GM18502 (cell line): ENCODE results near the gene MAST4.

Experiments
- ATAC-seq: cut with Tn5 transposase; IDR thresholded peaks from one replicate; pipeline ENCODE4 v1.9.1; 2021; ENCODE audit warnings: mild to moderate bottlenecking; ENCODE audit not compliant: unreplicated experiment, poor library complexity

The MAST4 gene

DNA sequence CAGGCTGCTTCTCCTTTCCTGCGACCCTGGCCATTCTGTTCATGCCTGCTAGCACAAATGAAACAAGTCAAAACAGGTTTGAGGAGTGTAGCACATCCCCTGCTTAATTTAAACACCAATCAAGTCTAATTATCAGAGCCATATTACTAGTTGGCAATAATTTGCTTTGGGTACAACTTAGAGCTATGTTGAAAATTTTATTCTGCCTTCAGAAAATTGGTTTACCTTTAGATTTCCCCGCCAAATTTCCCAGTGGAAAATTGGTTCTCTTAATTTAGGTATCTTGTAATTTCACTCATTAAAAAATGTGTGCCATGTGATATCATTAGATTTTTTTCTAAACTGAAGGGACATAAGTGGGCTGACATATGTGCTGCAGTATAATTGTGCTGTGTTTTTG lies 265.8 kb downstream of the MAST4 start:
- no peak for ATAC-seq

DNA sequence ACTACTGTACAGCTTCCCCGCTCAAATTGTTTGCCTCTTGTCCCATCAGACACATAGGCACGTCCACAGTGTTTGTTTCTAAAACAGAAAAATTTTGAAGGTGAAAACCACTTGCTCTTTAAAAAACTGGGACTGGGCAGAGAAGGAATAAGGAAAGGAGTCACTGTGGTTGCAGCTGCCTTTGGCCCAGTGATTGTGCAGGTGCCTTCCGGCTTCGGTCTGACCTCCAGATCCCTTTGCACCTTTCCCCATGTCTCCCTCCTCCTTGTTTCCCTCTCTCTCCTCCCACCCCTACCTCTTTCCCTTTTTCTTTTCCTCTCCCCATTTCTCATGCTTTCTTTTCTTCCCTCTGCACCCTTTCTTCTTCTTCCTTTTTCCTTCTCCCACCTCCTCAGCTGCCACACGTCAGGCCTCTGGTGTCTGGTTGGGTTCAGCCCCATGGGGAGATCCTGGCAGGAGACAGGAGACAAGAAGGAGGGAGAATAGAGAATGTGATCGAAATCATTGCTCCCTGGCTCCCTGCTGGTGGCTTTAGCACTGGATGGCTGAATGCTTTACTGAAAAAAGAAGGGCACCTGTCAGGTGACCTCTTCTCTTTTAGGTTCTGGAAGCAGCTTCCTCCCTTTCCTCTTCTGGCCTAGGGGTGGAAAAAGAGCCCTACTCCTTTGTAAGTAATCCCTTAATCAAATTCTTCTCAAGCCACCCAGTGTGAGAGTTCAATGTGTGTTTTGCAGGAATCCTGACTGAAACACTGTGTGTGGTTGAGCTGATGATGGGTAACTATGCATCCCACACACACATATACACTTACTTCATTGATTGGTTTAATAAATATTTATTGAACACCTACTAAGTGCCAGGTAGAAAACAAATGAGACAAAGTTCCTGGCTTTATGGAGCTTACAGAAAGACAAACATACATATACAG lies 267.3 kb downstream of the MAST4 start:
- ATAC-seq: no peak

DNA sequence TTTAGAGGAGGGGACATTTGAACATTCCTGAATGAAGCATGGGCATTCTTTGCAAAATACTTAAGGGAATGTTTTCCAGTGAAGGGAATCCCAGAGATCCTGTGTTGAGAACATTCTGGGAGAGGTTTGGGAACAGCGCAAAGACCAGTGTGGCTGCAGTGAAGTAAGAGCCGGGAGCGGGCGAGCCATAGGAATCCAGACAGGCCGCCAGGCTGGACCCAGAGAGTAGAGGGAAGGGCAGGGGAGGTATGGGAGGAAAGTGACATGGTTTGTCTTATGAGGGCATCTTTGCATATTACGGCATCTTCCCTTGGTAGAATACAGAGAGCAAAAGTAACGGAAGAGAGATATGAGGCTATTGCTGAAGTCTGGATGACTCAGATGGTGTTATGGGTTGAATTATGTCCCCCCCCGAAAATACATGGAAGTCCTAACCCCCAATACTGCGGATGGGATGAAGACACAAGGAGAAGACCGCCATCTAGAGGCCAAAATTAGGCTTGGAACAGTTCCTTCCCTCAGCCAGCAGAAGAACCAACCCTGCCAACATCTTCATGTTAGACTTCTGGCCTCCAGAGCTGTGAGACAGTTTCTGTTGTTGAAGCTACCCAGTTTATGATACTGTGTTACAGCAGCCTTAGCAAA lies 268.2 kb downstream of the MAST4 start:
- no peak for ATAC-seq

DNA sequence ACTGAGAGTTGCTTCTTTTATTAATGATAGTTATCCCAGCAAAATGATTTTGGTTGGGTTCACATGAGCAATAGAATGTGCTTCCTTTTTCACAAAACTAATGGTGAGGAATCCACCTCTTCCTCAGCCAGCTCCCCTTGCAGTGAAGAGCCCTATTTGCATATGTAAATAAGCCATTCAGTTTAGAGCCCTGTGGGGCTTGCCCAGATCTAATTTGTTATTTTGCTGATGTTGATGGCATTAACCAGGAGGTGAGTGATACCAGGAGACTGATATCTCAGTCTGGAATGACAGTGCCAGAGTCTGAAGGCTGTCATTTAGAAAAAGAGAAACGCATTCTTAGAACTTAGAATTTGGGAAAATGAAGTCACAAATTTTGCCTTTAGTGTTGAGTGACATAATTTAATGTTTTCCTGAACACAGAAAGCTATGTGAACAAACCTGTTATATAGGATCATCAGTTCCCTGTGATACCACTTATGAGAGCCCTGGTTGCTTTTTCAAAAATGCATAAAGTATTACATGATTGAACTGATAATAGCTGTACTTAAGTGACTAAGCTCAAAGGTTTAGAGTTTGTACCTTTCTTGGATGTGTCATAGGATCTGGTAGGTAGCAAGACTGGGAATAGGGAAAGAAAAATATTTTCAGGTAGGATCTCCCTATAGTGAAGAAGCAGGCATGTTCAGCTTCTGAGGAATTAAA lies 271.6 kb downstream of the MAST4 start:
- ATAC-seq: no peak

DNA sequence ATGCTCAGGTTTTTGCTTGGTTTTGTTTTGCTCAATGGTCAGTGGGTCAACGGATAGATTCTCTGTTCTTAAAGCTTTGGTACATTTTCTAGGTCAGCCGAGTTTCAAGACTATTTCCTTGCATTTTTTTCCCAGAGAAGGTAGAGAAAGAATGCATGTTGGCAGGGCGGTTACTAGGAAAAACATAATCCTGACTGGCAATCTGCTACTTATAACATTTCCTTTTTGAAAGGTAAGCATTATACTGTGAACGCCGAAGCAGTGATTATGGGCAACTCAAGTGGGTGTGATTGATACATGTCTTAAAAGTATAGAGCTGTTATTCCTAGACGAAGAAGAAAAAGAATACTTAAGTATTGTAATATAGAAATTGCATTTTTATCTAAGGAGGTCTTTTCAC lies 273.2 kb downstream of the MAST4 start:
- ATAC-seq: no peak

DNA sequence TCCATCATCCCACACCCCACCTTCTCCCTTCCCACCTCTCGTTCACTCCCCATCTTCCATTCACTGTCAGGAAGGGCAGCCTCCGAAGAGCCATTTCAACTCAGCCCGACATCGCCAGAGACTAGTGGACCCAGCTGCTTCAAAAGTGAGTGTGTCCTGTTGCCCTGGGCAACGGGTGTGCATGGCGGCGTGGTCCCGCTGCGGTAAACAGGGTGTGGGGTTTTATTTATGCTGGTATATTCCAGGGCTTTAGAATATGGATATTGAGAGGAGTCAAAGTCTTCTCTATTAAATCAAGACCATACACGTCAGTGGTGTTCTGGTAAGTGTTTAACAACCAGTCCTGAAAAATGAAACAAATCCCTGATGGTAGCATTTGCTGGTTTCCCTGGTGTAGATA lies 274.5 kb downstream of the MAST4 start:
- ATAC-seq: no peak

DNA sequence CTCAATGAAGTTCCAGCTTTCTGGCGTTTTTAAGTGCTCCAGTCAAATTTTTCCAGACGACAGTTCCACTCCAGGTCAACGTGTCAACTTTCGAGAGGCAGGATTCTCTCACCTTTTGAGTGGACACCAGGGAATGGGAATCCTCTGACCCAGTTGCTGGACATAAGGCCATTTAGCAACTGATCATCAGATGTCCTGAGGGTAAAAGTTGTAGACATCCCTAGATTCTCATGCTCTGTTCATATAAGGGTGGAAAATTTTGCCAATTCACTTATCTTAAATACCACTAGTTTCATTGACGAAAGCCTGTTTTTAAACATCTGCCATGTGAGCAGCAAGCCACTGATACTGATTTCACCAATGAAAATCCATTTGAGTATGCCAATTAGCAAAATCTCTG lies 275.5 kb downstream of the MAST4 start:
- ATAC-seq: no peak

DNA sequence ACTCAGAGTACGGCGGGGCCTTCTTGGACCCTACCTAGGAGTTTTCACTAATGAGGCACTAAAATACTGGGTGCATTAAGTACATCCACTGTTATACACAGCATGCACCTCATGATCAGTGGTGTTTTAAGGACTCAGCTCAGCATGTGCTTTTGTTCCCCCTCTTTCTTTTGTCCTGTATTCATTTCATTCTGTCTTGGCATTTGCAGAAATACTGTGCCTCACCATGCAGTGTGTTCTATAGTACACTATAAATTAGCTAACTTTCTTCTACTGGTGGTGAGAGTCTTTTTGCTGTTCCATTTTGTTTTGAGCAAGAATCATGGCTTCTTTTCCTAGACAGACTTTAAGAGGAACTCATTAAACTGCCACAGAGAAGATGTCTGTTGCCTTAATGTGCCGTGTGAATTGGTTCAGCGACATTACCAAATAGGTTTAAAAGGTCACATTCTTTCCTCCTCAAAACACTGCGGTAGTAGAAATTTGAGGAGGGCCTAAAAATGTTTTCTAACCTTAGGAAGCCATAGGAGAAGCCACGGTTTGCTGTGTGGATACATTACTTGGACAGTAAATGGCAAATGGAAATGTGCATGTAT lies 276.6 kb downstream of the MAST4 start:
- no peak for ATAC-seq

DNA sequence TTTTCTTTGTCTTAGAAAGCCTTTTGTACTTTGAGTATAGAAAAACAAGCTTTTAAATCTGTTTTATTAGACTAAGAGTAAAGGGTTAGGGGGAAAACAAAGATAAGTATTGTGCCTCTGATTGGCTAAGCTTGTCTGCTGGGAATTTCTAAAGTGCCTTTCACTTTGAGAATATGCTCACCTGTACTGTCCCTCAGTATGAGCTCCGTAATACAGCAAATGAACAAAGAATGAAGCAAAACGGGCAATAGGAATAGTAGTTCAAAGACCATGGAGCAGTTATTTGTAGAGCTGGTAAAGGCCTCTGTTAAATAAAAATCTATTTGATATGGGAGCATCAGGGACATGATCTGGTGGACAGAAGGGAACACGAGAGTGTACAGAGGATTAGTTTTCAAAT lies 277.8 kb downstream of the MAST4 start:
- no peak for ATAC-seq

DNA sequence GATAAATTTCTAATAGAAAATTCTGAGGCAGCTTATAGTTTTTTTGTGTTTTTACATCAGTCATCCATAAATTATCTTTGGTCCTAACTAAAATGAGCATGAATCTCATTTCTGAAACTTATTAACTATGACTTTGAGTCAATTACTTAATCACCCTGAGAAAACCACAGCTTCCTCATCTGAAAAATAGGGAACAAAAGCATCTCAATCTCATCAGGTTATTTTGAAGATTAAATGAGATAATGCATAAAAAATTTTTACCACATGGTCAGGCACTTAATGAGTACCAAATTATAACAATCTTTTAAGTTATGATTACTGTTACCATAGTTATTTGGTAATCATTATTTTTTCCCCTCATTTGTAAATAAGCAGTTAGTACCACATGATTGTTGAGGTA lies 279.1 kb downstream of the MAST4 start:
- ATAC-seq: no peak

DNA sequence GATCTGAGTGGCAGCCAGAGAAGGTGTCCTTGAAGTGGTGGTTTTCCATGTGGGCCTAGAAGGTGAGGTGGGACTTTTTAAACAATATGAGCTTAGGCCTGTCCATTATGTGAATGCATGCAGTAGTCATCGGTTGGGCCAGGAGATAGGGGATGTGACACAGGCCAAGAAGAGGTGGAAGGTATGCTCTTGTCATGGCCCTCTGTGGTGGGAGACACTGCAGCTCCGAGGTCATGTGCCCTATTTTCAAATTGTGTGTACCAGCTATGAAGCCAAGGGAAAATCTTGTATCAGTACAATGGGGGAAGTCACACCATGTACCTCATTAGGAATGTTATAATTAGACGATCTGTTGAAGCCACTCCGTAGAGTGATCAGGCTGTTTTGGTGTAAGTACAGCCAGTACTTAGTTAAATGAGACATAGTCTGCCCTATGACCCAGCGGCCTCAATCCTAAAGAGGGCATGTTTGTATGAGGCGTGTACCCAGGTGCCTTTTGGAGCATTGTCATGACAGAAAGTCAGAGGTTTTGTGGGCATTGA lies 280.1 kb downstream of the MAST4 start:
- no peak for ATAC-seq

DNA sequence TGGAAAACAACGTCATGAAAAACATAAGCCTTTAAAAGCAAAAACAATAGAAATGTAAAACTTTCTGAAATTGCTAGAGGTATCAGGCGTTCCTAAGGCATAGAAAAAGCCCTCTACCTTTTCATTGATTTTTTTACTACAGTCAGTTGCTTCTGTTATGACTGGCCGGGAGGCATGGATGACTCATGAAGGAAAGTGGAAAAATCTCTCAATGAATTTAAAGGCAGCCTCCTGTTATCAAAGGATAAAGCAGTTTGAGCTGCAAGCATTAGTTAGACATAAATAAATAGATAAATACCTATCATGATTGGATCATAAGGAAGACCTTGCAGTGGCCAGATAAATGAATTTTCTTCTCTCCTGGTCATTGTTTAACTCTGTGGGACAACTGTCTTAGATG lies 281.6 kb downstream of the MAST4 start:
- no peak for ATAC-seq

DNA sequence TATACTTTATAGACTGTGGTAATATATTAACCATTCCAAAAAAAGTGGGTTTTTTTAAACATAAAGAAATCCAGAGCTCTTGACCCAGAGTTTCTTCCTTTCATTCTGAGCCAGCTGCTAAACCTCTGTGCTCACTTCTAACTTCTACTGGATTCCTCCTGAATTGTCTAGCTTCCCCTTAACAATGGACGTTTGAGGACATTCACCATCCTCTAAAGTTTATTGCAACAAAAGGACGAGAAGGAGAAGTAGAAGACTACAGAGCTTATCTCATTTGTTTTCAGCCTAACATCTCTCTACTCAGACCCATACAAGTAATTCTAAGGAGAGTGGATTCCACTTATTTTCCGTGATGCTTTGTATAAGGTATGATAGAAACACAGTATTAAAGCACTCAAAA lies 284.2 kb downstream of the MAST4 start:
- ATAC-seq: no peak

DNA sequence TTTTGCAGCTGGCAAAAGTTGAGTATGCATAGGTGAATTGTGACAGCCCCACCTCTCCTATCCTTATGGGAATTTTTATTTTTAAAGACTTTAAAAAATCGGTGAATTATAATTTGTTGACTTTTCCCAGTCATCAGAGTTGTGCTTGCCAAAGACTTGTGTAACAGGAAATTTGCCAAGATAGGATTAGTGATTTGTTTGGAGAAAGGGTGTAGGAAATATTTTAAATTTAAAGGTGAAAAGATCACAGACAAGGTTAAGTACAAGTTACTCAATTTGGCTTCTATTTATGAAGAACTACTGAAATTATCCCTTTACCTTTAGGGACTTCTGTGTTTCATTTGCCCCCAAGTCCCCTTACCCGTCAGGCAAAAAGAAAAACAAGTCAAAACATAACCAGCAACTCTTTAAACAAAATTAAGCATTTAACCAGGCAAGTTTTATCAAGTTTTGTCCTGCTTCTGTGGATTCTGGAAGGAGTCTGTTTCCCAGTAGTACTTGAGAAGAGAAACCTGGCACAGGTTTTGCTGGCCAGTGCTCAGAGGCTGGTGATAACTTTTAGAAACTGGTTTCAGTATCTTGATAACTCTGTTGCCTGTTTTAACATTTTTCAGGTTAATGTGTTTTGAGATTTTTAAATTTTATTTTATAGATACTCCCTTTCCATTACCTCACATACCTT lies 285.4 kb downstream of the MAST4 start:
- no peak for ATAC-seq

DNA sequence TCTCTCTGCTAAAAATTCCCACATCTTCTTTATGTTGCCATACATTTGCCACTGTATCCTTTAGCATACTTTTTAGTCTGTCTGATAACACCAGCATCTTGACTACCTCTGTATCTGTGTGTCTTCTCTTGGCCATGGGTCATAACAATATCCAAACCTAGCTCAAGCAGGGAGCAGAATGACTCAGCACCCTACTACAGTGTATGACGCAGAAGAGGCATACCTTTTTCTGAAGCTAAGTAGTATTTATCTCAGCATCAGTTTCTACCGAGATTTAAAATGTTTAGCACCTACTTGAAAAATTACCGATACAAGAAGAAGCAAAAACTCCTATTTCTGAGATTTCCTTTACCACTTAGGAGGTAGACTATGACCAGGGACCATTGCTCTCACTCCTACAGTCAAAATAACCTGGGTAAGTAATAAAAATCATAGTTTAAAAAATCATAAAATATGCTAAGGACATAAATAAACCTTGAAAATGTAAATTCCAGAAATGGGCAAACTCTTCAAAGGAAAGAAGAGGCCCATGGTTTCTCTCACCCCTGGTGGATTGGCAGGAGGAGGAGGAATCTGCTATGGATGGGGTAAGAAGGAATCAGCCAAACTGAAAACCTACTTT lies 286.5 kb downstream of the MAST4 start:
- peak; percentile 79 for ATAC-seq

DNA sequence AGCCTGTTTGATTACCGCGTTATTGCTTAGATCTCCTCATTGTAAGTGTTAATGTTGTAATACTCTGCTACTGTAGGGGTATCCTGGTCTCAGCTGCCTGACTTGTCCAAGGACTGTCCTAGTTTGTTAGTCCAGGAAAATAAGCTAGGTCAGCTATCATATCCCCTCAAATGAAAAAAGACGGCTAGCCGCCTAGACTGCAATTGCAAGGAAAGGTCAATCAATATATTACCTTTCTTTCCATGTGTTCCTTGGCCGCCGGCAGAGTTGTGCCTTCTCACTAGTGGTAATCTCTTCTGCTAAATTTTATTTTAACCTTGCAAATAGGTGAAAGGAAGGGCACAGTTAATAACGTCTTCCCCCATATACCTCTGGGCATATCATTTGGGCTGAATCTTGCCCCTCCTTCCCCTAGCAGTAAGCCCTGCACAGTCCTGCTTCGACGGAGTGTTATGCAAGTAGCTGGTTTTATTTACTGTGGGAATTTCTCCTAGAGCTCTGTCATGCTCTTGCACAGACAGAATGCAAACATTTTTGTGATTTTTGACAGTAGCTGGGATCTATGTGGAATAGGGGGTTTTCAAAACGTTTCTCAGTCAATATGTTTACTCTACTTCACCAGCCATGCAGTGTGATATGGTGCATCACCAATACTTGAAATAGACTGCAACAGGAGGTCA lies 288.5 kb downstream of the MAST4 start:
- no peak for ATAC-seq

DNA sequence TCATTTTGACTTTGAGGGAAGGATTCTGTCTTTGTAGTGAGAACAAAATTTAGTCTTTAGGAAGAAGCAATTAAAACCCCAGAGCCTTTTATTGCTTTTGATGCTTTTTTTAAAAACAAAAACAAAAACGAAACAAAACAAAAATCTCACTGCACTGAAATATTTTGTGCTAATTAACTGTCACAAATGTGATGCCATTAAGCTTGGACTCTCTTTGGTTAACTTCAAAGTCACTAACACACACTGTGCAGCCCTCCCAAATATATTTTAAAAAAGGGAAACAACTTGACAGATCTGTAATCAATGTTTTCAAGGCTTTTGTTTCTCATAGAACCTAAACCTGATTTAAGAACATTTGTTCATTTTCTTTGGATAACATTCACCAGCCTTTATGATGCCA lies 290.7 kb downstream of the MAST4 start:
- ATAC-seq: no peak

DNA sequence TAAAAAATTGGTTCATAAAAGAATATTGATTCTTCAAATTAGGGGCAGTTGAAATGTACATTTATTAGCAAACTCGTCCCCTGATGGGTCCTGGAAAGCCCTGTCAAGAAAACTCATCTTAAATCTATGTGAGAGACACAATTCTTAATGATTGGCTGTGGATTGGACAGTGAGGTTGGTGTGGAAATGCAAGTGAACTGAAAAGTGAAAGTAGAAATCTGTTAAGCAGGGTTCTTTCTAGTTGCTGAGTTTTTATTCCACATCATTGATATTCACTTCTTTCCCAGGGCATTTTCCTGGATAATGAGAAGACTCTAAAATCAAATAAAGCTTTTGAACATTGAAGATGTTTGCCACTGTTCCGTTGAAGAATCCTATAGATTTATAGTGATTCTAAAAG lies 292.4 kb downstream of the MAST4 start:
- ATAC-seq: no peak

DNA sequence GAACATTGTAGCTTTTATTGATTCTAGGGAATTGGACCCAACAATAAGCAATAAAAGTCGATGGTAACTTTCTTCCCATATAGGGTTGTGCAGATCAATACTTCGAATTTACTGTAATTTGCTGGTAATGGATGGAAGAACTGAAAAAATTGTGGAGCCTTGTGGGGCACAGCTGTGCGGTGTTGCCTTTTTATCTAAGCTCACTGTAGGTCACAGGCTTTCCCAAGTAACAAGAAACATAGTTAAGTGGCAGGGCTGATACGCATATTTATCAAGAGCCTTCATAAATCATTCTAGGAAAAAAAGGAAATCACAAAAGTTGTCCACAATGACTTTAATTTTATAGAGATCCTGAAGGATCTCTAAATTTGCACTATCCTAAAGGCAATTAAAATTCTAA lies 292.9 kb downstream of the MAST4 start:
- ATAC-seq: no peak
